ENCODE data around the gene KLHDC2.
"Not testable (repeated sequence)": the region's sequence is repeated elsewhere in the genome, so short reads cannot be mapped to it uniquely, and the experiment has no call there.

Gene KLHDC2, protein sequence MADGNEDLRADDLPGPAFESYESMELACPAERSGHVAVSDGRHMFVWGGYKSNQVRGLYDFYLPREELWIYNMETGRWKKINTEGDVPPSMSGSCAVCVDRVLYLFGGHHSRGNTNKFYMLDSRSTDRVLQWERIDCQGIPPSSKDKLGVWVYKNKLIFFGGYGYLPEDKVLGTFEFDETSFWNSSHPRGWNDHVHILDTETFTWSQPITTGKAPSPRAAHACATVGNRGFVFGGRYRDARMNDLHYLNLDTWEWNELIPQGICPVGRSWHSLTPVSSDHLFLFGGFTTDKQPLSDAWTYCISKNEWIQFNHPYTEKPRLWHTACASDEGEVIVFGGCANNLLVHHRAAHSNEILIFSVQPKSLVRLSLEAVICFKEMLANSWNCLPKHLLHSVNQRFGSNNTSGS

GRCh38 chr14:49767571-49768300, at the start of gene KLHDC2:
Gene KLHDC2, plus strand, starts transcription at chr14:49768153. Its CDS starts 316 bp downstream, at chr14:49768469.
- Histone ChIP-seq H3K9me3 (ENCODE audit: severe bottlenecking) (no peaks in the 10 kb centered on the region), H3K27me3 (ENCODE audit: insufficient read depth, poor library complexity, severe bottlenecking) (no peaks in the 10 kb centered on the region), H3K36me3 (ENCODE audit: low read depth) (peaks cover 15% of the 10 kb centered on the region), H3K4me1 (ENCODE audit: insufficient read depth, poor library complexity, severe bottlenecking) (peaks cover 4% of the 10 kb centered on the region), H3K27ac (ENCODE audit: poor library complexity, severe bottlenecking) (peak within 1 kb of the TSS; percentile 79), H3K4me3 (ENCODE audit: severe bottlenecking) (peak within 1 kb of the TSS; percentile 68)
- TF ChIP-seq CTCF (IDR thresholded peaks at IDR 0.05; ENCODE audit: poor library complexity, severe bottlenecking) = peak; percentile 97
- peak; percentile 90 for DNase-seq (ENCODE audit: low spot score)
- peak; percentile 85 for ATAC-seq (ENCODE audit: low read depth)

DNA sequence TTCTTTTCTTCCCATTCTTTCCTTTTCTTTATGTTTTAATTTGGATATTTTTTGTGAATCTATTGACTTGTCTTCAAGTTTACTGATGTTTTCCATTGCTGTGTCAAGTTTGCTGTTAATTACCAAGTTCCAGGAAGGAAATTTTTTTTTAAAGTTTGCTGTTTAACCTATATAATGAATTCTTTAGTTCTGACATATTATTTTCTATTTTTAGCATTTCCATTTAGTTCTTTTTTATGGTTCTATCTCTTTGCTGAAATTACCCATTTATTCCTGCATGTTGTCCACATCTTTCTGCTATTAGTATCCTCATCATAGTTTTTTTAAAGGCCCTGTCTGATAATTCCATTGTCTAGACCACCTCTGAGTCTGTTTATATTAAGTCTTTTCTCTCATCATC, 47.2 kb upstream of the KLHDC2 start:
- Histone ChIP-seq H3K27ac (ENCODE audit: poor library complexity, severe bottlenecking) (no peak overlapping the region), H3K36me3 (ENCODE audit: low read depth) (no peaks in the 10 kb centered on the region), H3K4me1 (ENCODE audit: insufficient read depth, poor library complexity, severe bottlenecking) (no peaks in the 10 kb centered on the region), H3K27me3 (ENCODE audit: insufficient read depth, poor library complexity, severe bottlenecking) (no peaks in the 10 kb centered on the region), H3K9me3 (ENCODE audit: severe bottlenecking) (no peaks in the 10 kb centered on the region), H3K4me3 (ENCODE audit: severe bottlenecking) (no peak overlapping the region)
- TF ChIP-seq CTCF (IDR thresholded peaks at IDR 0.05; ENCODE audit: poor library complexity, severe bottlenecking) = no peak
- DNase-seq (ENCODE audit: low spot score) = no peak
- no peak for ATAC-seq (ENCODE audit: low read depth)

- not testable (repeated sequence) for H3K36me3 ChIP-seq (ENCODE audit: low read depth); H3K9me3 ChIP-seq (ENCODE audit: severe bottlenecking); H3K4me1 ChIP-seq (ENCODE audit: insufficient read depth, poor library complexity, severe bottlenecking); H3K27me3 ChIP-seq (ENCODE audit: insufficient read depth, poor library complexity, severe bottlenecking); H3K4me3 ChIP-seq (ENCODE audit: severe bottlenecking); ATAC-seq (ENCODE audit: low read depth); DNase-seq (ENCODE audit: low spot score); H3K27ac ChIP-seq (ENCODE audit: poor library complexity, severe bottlenecking)
Observed at GRCh38 chr14:49721733-49722435, 46.1 kb upstream of the KLHDC2 start.

- Histone ChIP-seq H3K4me3 (ENCODE audit: severe bottlenecking) (no peak overlapping the region), H3K4me1 (ENCODE audit: insufficient read depth, poor library complexity, severe bottlenecking) (no peaks in the 10 kb centered on the region), H3K36me3 (ENCODE audit: low read depth) (no peaks in the 10 kb centered on the region), H3K27ac (ENCODE audit: poor library complexity, severe bottlenecking) (no peak overlapping the region), H3K9me3 (ENCODE audit: severe bottlenecking) (no peaks in the 10 kb centered on the region), H3K27me3 (ENCODE audit: insufficient read depth, poor library complexity, severe bottlenecking) (no peaks in the 10 kb centered on the region)
- no peak for TF ChIP-seq CTCF (IDR thresholded peaks at IDR 0.05; ENCODE audit: poor library complexity, severe bottlenecking)
- DNase-seq (ENCODE audit: low spot score) (no peak), ATAC-seq (ENCODE audit: low read depth) (no peak)
Observed at GRCh38 chr14:49727171-49727570, 40.8 kb upstream of the KLHDC2 start.

GRCh38 chr14:49732896-49733295, 35.1 kb upstream of the KLHDC2 start:
- Histone ChIP-seq H3K27me3 (ENCODE audit: insufficient read depth, poor library complexity, severe bottlenecking) (no peaks in the 10 kb centered on the region), H3K27ac (ENCODE audit: poor library complexity, severe bottlenecking) (no peak overlapping the region), H3K4me1 (ENCODE audit: insufficient read depth, poor library complexity, severe bottlenecking) (no peaks in the 10 kb centered on the region), H3K36me3 (ENCODE audit: low read depth) (no peaks in the 10 kb centered on the region), H3K4me3 (ENCODE audit: severe bottlenecking) (no peak overlapping the region), H3K9me3 (ENCODE audit: severe bottlenecking) (no peaks in the 10 kb centered on the region)
- DNase-seq (ENCODE audit: low spot score) (no peak), ATAC-seq (ENCODE audit: low read depth) (no peak)
- no peak for TF ChIP-seq CTCF (IDR thresholded peaks at IDR 0.05; ENCODE audit: poor library complexity, severe bottlenecking)
